Measurements from ENCODE around the gene GC.

DNA sequence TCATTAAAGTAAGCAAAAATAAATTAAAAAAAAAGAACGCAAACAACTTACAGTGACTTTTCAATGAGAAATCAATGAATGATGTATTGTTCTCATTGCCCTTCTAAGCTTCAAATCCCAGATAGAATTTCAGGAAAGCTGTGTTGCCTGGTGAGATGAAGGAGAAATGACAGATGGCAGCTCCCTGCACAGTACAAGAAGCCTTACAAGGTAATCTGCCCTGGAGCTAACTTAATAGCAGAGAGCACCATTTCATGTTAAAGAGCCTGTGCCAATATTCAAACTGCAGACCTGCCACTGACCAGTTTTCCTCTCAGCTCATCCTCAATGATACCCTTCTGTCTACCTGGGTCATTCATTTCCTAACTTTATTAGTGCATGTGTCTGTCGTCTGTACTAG is 54.0 kb downstream of the GC start:
- no peak for TF ChIP-seq RFX5 (IDR thresholded peaks at IDR 0.05; ENCODE audit: borderline replicate concordance, low read depth, low read length)
- no peak for TF ChIP-seq CBX5 (IDR thresholded peaks at IDR 0.05; ENCODE audit: low read depth, low read length)
- TF ChIP-seq YY1 (IDR thresholded peaks at IDR 0.05; ENCODE audit: low read depth, low read length): no peak
- TF ChIP-seq, protein P1, sequence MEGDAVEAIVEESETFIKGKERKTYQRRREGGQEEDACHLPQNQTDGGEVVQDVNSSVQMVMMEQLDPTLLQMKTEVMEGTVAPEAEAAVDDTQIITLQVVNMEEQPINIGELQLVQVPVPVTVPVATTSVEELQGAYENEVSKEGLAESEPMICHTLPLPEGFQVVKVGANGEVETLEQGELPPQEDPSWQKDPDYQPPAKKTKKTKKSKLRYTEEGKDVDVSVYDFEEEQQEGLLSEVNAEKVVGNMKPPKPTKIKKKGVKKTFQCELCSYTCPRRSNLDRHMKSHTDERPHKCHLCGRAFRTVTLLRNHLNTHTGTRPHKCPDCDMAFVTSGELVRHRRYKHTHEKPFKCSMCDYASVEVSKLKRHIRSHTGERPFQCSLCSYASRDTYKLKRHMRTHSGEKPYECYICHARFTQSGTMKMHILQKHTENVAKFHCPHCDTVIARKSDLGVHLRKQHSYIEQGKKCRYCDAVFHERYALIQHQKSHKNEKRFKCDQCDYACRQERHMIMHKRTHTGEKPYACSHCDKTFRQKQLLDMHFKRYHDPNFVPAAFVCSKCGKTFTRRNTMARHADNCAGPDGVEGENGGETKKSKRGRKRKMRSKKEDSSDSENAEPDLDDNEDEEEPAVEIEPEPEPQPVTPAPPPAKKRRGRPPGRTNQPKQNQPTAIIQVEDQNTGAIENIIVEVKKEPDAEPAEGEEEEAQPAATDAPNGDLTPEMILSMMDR (IDR thresholded peaks at IDR 0.05; ENCODE audit: control extremely low read depth in 1 of 3, insufficient read depth in 1 of 3, low read depth in 1 of 3, low read length in 3 of 3): no peak
- TF ChIP-seq BACH1 (IDR thresholded peaks at IDR 0.05; ENCODE audit: low read length): no peak
- TF ChIP-seq TBP (IDR thresholded peaks at IDR 0.05; ENCODE audit: low read depth, low read length): no peak
- TF ChIP-seq SUZ12 (IDR thresholded peaks at IDR 0.05; ENCODE audit: low read length): no peak
- TF ChIP-seq POLR2A (IDR thresholded peaks at IDR 0.05; ENCODE audit: control extremely low read depth in 1 of 2, low read depth in 2 of 2, low read length in 2 of 2): no peak
- TF ChIP-seq, protein P2, sequence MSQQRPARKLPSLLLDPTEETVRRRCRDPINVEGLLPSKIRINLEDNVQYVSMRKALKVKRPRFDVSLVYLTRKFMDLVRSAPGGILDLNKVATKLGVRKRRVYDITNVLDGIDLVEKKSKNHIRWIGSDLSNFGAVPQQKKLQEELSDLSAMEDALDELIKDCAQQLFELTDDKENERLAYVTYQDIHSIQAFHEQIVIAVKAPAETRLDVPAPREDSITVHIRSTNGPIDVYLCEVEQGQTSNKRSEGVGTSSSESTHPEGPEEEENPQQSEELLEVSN (IDR thresholded peaks at IDR 0.05): no peak
- TF ChIP-seq BCL11A (IDR thresholded peaks at IDR 0.05; ENCODE audit: low read depth in 2 of 2, low read length in 2 of 2): no peak
- TF ChIP-seq EP300 (IDR thresholded peaks at IDR 0.05; ENCODE audit: borderline replicate concordance in 1 of 2, low read depth in 2 of 2, low read length in 2 of 2): no peak

Data from H1 (cell line).